CD14-positive monocyte (primary cell): ENCODE measurements around the gene C14orf39. TPM values are rescaled to one million over a fixed set of nuclear protein-coding genes. Genes with fewer than 3 reads are reported as not detected.

Experiments used
- DNase-seq, 3 donors: peaks; one replicate each; pipeline ENCODE4 v3.0.0-alpha.2; 2011 to 2022
- H2AFZ ChIP-seq: 2 replicates; pipeline ENCODE4 v1.6.0; 2012; ENCODE audit warnings: mild to moderate bottlenecking, low read depth, low read length, inconsistent platforms; ENCODE audit not compliant: insufficient read depth, poor library complexity, severe bottlenecking
- H3K27ac ChIP-seq, 2 donors: 1 replicate in 1 of 2; 2 replicates in 1 of 2; pipeline ENCODE4 v1.5.1; 2012 to 2013; ENCODE audit warnings: low read length in 2 of 2, control low read depth in 1 of 2, inconsistent platforms in 1 of 2, low read depth in 1 of 2, mild to moderate bottlenecking in 1 of 2
- H3K27me3 ChIP-seq, 2 donors: one replicate each; pipeline versions ENCODE4 v1.6.0 to v1.6.1; 2011 to 2013; ENCODE audit warnings: low read length in 2 of 2; ENCODE audit not compliant: control insufficient read depth in 2 of 2, insufficient read depth in 2 of 2
- H3K36me3 ChIP-seq, 2 donors: replicated peaks in 1 of 2; 1 replicate in 1 of 2; 2 replicates in 1 of 2; pipeline versions ENCODE4 v1.5.1 to v1.6.1; 2012 to 2013; ENCODE audit warnings: low read length in 2 of 2, control low read depth in 1 of 2, inconsistent platforms in 1 of 2, mild to moderate bottlenecking in 1 of 2; ENCODE audit not compliant: insufficient read depth in 2 of 2, control insufficient read depth in 1 of 2
- H3K4me1 ChIP-seq, 2 donors: 1 replicate in 1 of 2; 2 replicates in 1 of 2; pipeline versions ENCODE4 v1.5.1 to v1.6.1; 2012 to 2013; ENCODE audit warnings: low read length in 2 of 2, control low read depth in 1 of 2, inconsistent platforms in 1 of 2, mild to moderate bottlenecking in 1 of 2, moderate library complexity in 1 of 2; ENCODE audit not compliant: insufficient read depth in 2 of 2, control insufficient read depth in 1 of 2
- H3K4me2 ChIP-seq: replicated peaks from 2 replicates; pipeline ENCODE3; 2012; ENCODE audit warnings: low read length, moderate library complexity, mild to moderate bottlenecking; ENCODE audit not compliant: poor library complexity, severe bottlenecking; ENCODE audit errors: extremely low read depth
- H3K4me3 ChIP-seq, 3 experiments: fragments of 200-600 bp in 1 of 3; sonication (generic) in 1 of 3; replicated peaks in 1 of 3; 1 replicate in 2 of 3; 2 replicates in 1 of 3; pipeline ENCODE4 v1.5.1; 2011 to 2013; ENCODE audit warnings: low read length in 3 of 3, mild to moderate bottlenecking in 3 of 3, control low read depth in 2 of 3, low read depth in 2 of 3, inconsistent platforms in 1 of 3, moderate library complexity in 1 of 3
- H3K79me2 ChIP-seq: 2 replicates; pipeline ENCODE4 v1.6.0; 2012; ENCODE audit warnings: mild to moderate bottlenecking, control low read depth, inconsistent platforms, low read length, moderate library complexity; ENCODE audit not compliant: insufficient read depth
- H3K9ac ChIP-seq: 2 replicates; pipeline ENCODE4 v1.6.0; 2017; ENCODE audit warnings: low read length, mild to moderate bottlenecking; ENCODE audit not compliant: insufficient read depth, poor library complexity, severe bottlenecking
- H3K9me3 ChIP-seq, 2 donors: replicated peaks in 1 of 2; 1 replicate in 1 of 2; 2 replicates in 1 of 2; pipeline versions ENCODE4 v1.5.1 to v1.6.1; 2012 to 2013; ENCODE audit warnings: low read length in 2 of 2, control low read depth in 1 of 2; ENCODE audit not compliant: control insufficient read depth in 1 of 2, insufficient read depth in 1 of 2
- H4K20me1 ChIP-seq: 2 replicates; pipeline ENCODE4 v1.6.0; 2012; ENCODE audit warnings: mild to moderate bottlenecking, low read length, control low read depth, moderate library complexity; ENCODE audit not compliant: insufficient read depth
- H3K27ac Mint-ChIP-seq, 7 donors: one replicate each; pipeline ENCODE4 v1.8.0; 2020; ENCODE audit warnings: mild to moderate bottlenecking in 7 of 7, mixed read lengths in 7 of 7, moderate library complexity in 6 of 7, inconsistent platforms in 2 of 7
- H3K27me3 Mint-ChIP-seq, 3 donors: one replicate each; pipeline ENCODE4 v1.8.0; 2021 to 2022; ENCODE audit warnings: low read depth in 3 of 3, mild to moderate bottlenecking in 3 of 3, mixed read lengths in 3 of 3, moderate library complexity in 3 of 3, inconsistent platforms in 1 of 3
- H3K36me3 Mint-ChIP-seq, 2 donors: one replicate each; pipeline ENCODE4 v1.8.0; 2020; ENCODE audit warnings: mixed read lengths in 2 of 2, inconsistent platforms in 1 of 2, mild to moderate bottlenecking in 1 of 2
- H3K4me1 Mint-ChIP-seq: one replicate; pipeline ENCODE4 v1.8.0; 2020; ENCODE audit warnings: mild to moderate bottlenecking, mixed read lengths
- H3K4me3 Mint-ChIP-seq, 2 donors: one replicate each; pipeline ENCODE4 v1.8.0; 2020; ENCODE audit warnings: mild to moderate bottlenecking in 2 of 2, mixed read lengths in 2 of 2, moderate library complexity in 1 of 2
- H3K9me3 Mint-ChIP-seq, 7 donors: one replicate each; pipeline ENCODE4 v1.8.0; 2020 to 2022; ENCODE audit warnings: mixed read lengths in 7 of 7, mild to moderate bottlenecking in 6 of 7, moderate library complexity in 6 of 7, inconsistent platforms in 2 of 7
- WGBS: methylation state at CpG from one replicate; pipeline ENCODE4 v1.1.5; 2013; ENCODE audit warnings: missing lambda C conversion rate; ENCODE audit not compliant: insufficient coverage; 5-methylcytosine and 5-hydroxymethylcytosine counted together
- intact Hi-C, 2 donors: fragments of 100-400 bp; cut with micrococcal nuclease; formaldehyde crosslinking; loops; one replicate each; pipeline versions ENCODE4 v1.15.0 to v1.15.1; 2023
- polyA plus RNA-seq, 3 donors: library from polyadenylated mRNA; depleted of rRNA in 1 of 3; unstranded in 2 of 3; stranded (reverse) in 1 of 3; fragments of 300-500 nt in 2 of 3; fragments of >200 nt in 1 of 3; fragmentation: Illumina TruSeq in 2 of 3; gene quantifications; 1 replicate in 2 of 3; 2 replicates in 1 of 3; pipeline ENCODE4 v1.2.3, GENCODE V29; 2012 to 2021
- TF ChIP-seq, protein P1 (sequence below): fragments of 200-600 bp; IDR thresholded peaks from one replicate; pipeline ENCODE4 v1.8.0; 2022; ENCODE audit warnings: antibody characterized with exemption, mild to moderate bottlenecking

The C14orf39 gene
- polyA plus RNA-seq, 3 donors = not detected

DNA sequence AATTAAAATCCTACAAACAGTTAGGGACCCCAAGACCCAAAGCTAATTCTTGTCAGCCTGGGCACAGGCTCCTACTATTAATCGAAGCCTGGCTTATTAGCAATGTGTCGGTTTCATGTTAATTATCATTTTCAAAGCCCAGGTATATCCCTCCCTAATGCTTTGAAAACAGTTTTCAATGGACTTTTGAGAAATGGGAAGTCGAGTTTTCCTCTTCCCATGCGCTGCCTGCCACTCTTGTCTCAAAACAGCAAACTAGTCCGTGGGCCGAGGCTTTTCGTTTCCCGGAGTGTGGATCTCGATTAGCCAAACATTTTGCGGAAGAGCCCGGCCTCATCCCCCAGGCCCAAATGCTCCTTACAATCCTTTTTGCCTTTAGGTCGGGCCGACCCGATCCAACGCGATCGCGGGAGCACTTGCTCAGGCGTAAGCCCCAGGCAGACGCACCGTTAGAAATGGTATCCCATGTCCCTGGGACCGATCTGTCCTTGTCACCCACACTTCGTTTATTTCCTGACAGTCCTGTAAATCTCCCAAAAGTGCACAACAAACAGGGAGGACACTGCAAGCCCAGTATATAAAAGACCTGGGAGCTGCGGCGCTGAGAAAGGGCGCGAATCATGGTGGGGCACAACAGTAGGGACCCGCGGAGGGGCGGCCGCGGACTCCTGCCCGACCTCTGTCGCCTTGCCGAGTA lies 24.5 kb upstream of the C14orf39 start:
- no peaks in the 10 kb centered on the region for H3K36me3 ChIP-seq
- H3K27me3 ChIP-seq = peaks cover 91 to 99% of the 10 kb centered on the region in 2 donors
- H4K20me1 ChIP-seq = no peaks in the 10 kb centered on the region
- peaks cover 2 to 54% of the 10 kb centered on the region in 2 donors for H3K9me3 ChIP-seq
- Mint-ChIP-seq H3K4me3 (peak overlapping the region in 1 of 2 donors; percentile 85), H3K27me3 (peaks cover 97 to 100% (median 98%) of the 10 kb centered on the region in 3 donors), H3K9me3 (peaks cover 0 to 31% (median 29%) of the 10 kb centered on the region in 7 donors), H3K27ac (peak overlapping the region in 1 of 7 donors; percentile 25), H3K4me1 (peaks cover 17% of the 10 kb centered on the region), H3K36me3 (peaks cover 1 to 2% of the 10 kb centered on the region in 2 donors)
- no peaks in the 10 kb centered on the region for H3K79me2 ChIP-seq
- TF ChIP-seq, protein P1, sequence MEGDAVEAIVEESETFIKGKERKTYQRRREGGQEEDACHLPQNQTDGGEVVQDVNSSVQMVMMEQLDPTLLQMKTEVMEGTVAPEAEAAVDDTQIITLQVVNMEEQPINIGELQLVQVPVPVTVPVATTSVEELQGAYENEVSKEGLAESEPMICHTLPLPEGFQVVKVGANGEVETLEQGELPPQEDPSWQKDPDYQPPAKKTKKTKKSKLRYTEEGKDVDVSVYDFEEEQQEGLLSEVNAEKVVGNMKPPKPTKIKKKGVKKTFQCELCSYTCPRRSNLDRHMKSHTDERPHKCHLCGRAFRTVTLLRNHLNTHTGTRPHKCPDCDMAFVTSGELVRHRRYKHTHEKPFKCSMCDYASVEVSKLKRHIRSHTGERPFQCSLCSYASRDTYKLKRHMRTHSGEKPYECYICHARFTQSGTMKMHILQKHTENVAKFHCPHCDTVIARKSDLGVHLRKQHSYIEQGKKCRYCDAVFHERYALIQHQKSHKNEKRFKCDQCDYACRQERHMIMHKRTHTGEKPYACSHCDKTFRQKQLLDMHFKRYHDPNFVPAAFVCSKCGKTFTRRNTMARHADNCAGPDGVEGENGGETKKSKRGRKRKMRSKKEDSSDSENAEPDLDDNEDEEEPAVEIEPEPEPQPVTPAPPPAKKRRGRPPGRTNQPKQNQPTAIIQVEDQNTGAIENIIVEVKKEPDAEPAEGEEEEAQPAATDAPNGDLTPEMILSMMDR = no peak
- H2AFZ ChIP-seq = no peak overlapping the region
- 4% methylated on average over 32 of the region's 35 CpGs for WGBS
- H3K9ac ChIP-seq = no peak overlapping the region
- H3K27ac ChIP-seq = no peak overlapping the region
- peaks cover 3 to 9% of the 10 kb centered on the region in 2 donors for H3K4me1 ChIP-seq
- no peak overlapping the region for H3K4me3 ChIP-seq
- H3K4me2 ChIP-seq = no peak overlapping the region
- intact Hi-C loops = no loop called here
- DNase-seq = no peak

DNA sequence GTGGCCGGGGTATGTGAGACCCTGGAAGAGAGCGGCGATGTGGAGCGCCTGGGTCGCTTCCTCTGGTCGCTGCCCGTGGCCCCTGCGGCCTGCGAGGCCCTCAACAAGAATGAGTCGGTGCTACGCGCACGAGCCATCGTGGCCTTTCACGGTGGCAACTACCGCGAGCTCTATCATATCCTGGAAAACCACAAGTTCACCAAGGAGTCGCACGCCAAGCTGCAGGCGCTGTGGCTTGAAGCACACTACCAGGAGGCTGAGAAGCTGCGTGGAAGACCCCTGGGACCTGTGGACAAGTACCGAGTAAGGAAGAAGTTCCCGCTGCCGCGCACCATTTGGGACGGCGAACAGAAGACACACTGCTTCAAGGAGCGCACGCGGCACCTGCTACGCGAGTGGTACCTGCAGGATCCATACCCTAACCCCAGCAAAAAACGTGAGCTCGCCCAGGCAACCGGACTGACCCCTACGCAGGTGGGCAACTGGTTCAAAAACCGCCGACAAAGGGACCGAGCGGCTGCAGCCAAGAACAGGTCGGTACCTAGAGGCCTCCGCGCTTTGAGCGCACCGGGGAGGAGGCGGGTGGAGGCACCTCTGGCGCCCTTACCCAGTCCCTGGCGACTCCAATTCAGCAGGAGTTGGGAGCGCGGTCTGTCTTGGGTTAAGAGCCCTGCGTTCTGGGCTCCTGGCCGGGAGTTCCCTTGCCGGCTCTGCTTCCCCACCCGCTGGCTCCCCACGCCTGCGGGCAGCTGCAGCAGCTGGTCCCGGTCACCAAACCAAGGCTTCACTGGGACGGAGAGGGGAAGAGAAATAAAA lies 23.8 kb upstream of the C14orf39 start:
- Histone ChIP-seq H3K27me3 (peaks cover 93 to 100% of the 10 kb centered on the region in 2 donors), H3K9me3 (peaks cover 2 to 56% of the 10 kb centered on the region in 2 donors), H3K79me2 (no peaks in the 10 kb centered on the region), H3K4me2 (no peak overlapping the region), H3K27ac (no peak overlapping the region), H3K4me1 (peaks cover 1% of the 10 kb centered on the region in 2 donors), H4K20me1 (no peaks in the 10 kb centered on the region), H3K36me3 (no peaks in the 10 kb centered on the region), H2AFZ (no peak overlapping the region), H3K4me3 (no peak overlapping the region), H3K9ac (no peak overlapping the region)
- 4% methylated on average over 52 of the region's 58 CpGs for WGBS
- TF ChIP-seq, protein P1 = no peak
- peaks cover 0 to 28% (median 27%) of the 10 kb centered on the region in 7 donors for H3K9me3 Mint-ChIP-seq
- H3K27me3 Mint-ChIP-seq = peaks cover 97 to 99% (median 98%) of the 10 kb centered on the region in 3 donors
- intact Hi-C loops = no loop called here
- no peak for DNase-seq
- H3K4me1 Mint-ChIP-seq = peaks cover 14% of the 10 kb centered on the region
- H3K27ac Mint-ChIP-seq = no peak overlapping the region
- H3K4me3 Mint-ChIP-seq = peak overlapping the region in 1 of 2 donors; percentile 80
- H3K36me3 Mint-ChIP-seq = peaks cover 1 to 2% of the 10 kb centered on the region in 2 donors
